ENCODE data around the gene CEP85L. TPM values are rescaled to one million over a fixed set of nuclear protein-coding genes. Genes with fewer than 3 reads are reported as not detected.

The CEP85L gene
- total and polyA plus RNA-seq, 10 of the 15 experiments (the other 5 are each of a cell fraction or from before 2014, with no cell fraction given) = 1.8 to 10.9 (median 7.1) TPM

GRCh38 chr6:118559659-118560058, 91.7 kb downstream of the CEP85L start (continued):
- TF ChIP-seq ZNF24 (IDR thresholded peaks at IDR 0.05) = no peak

- Histone ChIP-seq H3K9me3 (replicated peaks; ENCODE audit: control insufficient read depth, insufficient read depth, low read length) (no peaks in the 10 kb centered on the region), H3K4me1 (ENCODE audit: control insufficient read depth, insufficient read depth, low read length) (peaks cover 6% of the 10 kb centered on the region), H3K4me2 (ENCODE audit: control insufficient read depth, insufficient read depth) (0 out of 2 replicates have a peak overlapping the region, but pooled peaks have one; percentile 13), H4K20me1 (ENCODE audit: control insufficient read depth, insufficient read depth) (no peaks in the 10 kb centered on the region), H3K9ac (ENCODE audit: control insufficient read depth, insufficient read depth, low read length) (no peak overlapping the region), H3K79me2 (ENCODE audit: control insufficient read depth, insufficient read depth, low read length) (no peaks in the 10 kb centered on the region), H3K27me3 (replicated peaks in 1 of 2; ENCODE audit: control insufficient read depth in 2 of 2, insufficient read depth in 2 of 2, low read length in 1 of 2) (no peaks in the 10 kb centered on the region), H3K36me3 (ENCODE audit: control insufficient read depth in 2 of 2, insufficient read depth in 2 of 2, low read length in 1 of 2) (no peaks in the 10 kb centered on the region; a peak in 1 of 4 replicates), H3K27ac (ENCODE audit: control insufficient read depth, insufficient read depth) (no peak overlapping the region), H2AFZ (ENCODE audit: control insufficient read depth, low read depth, low read length) (peak overlapping the region; percentile 45), H3K4me3 (no peak overlapping the region)
- ChIA-PET CTCF (interaction anchor here (1.0 kb wide), 1 partner anchor 216 kb away, joined by 3 read pairs; no protein-coding TSS in a partner anchor), SMC1A (ENCODE audit: uncharacterized antibody, unreplicated experiment) (interaction anchor here (1.0 kb wide), 1 partner anchor 42 kb away, joined by 3 read pairs; no protein-coding TSS in a partner anchor), POLR2A (no interaction called here), RAD21 (ENCODE audit: unreplicated experiment) (no interaction called here)
- DNase-seq (ENCODE audit: low read depth, low spot score) = no peak
- 95% methylated on average over 6 of the region's 6 CpGs for WGBS (ENCODE audit: insufficient coverage, insufficient replicate concordance, low lambda C conversion rate, missing lambda C conversion rate)
- in situ Hi-C loops (cut with MboI) (no loop called here), intact Hi-C loops (cut with micrococcal nuclease; ENCODE audit: unreplicated experiment) (loop anchor here (10.0 kb wide), 1 partner anchor 1214 kb away; no protein-coding TSS in a partner anchor)
- no TSS peak for BruUV-seq (replicated peaks)
- peak; percentile 36; the same call in 2 of the 3 replicates for ATAC-seq
- FAIRE-seq = peak; percentile 7
- no peak for TF ChIP-seq TAF1 (IDR thresholded peaks at IDR 0.05; ENCODE audit: borderline replicate concordance, low read depth, low read length)
- no peak for TF ChIP-seq ZNF24 (IDR thresholded peaks at IDR 0.05)
- no peak for TF ChIP-seq ESRRA (IDR thresholded peaks at IDR 0.05; ENCODE audit: low read length)
- TF ChIP-seq SIX5 (IDR thresholded peaks at IDR 0.05; ENCODE audit: low read depth, low read length, severe bottlenecking) = no peak
- TF ChIP-seq MTA2 (IDR thresholded peaks at IDR 0.05; ENCODE audit: low read depth) = no peak
- no peak for TF ChIP-seq CREM (IDR thresholded peaks at IDR 0.05; ENCODE audit: low read depth)
- TF ChIP-seq IRF5 (IDR thresholded peaks at IDR 0.05; ENCODE audit: borderline replicate concordance) = no peak
- no peak for TF ChIP-seq POU2F2 (IDR thresholded peaks at IDR 0.05; ENCODE audit: borderline replicate concordance, low read depth, low read length)
- no peak for TF ChIP-seq PBX3 (IDR thresholded peaks at IDR 0.05; ENCODE audit: insufficient replicate concordance, low read depth, low read length)
- TF ChIP-seq, protein P1, sequence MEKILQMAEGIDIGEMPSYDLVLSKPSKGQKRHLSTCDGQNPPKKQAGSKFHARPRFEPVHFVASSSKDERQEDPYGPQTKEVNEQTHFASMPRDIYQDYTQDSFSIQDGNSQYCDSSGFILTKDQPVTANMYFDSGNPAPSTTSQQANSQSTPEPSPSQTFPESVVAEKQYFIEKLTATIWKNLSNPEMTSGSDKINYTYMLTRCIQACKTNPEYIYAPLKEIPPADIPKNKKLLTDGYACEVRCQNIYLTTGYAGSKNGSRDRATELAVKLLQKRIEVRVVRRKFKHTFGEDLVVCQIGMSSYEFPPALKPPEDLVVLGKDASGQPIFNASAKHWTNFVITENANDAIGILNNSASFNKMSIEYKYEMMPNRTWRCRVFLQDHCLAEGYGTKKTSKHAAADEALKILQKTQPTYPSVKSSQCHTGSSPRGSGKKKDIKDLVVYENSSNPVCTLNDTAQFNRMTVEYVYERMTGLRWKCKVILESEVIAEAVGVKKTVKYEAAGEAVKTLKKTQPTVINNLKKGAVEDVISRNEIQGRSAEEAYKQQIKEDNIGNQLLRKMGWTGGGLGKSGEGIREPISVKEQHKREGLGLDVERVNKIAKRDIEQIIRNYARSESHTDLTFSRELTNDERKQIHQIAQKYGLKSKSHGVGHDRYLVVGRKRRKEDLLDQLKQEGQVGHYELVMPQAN (conservative IDR thresholded peaks at IDR 0.05) = no peak
- TF ChIP-seq CUX1 (IDR thresholded peaks at IDR 0.05; ENCODE audit: insufficient replicate concordance, low read depth, low read length) = no peak
Observed at GRCh38 chr6:118558464-118559217, 92.8 kb downstream of the CEP85L start.

Measured in GM12878 (cell line).